GM18499 (cell line): ENCODE results near the gene ZNF124.
"Not testable (repeated sequence)": the region's sequence is repeated elsewhere in the genome, so short reads cannot be mapped to it uniquely, and the experiment has no call there.

Experiments
- ATAC-seq: cut with Tn5 transposase; IDR thresholded peaks from one replicate; pipeline ENCODE4 v1.9.1; 2021; ENCODE audit warnings: moderate number of reproducible peaks; ENCODE audit not compliant: insufficient read depth, unreplicated experiment

The ZNF124 gene

DNA sequence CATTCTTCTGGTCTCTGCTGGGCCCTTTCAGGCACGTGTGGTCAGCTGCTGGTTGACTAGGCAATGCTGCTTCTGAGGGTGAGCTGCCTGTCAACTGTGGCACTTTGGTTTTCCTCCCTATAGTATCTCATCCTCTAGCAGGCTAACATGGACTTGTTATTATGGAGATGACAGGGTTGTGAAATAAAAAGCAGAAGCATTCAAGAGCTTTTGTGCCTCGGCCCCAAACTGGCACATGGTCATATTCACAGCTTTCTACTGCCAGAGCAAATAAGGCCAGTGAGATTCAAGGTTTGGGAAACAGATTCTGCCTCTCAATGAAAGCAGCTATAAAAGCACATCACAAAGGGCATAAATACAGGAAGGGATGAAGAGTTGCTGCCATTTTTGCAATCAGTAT lies 1.6 kb upstream of the ZNF124 start:
- no peak for ATAC-seq

DNA sequence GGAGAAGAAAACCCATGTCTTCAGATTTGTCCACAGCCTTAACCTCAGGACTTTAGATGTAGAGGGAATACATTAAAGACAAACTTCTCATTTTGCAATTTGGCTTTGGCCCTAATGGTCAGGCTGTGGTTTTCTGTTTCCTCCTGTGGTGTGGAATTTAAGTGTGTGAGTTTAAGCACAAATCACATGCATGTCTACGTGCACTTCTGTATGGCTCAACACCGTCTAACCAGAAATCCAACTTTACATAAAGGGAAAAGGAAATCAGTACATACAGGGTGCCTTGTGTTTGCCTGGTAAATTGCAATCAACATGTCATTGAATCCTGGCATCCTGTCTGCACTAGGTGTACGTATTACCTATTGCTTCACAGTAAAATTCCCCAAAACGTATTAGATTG lies 1.2 kb upstream of the ZNF124 start:
- ATAC-seq = no peak

DNA sequence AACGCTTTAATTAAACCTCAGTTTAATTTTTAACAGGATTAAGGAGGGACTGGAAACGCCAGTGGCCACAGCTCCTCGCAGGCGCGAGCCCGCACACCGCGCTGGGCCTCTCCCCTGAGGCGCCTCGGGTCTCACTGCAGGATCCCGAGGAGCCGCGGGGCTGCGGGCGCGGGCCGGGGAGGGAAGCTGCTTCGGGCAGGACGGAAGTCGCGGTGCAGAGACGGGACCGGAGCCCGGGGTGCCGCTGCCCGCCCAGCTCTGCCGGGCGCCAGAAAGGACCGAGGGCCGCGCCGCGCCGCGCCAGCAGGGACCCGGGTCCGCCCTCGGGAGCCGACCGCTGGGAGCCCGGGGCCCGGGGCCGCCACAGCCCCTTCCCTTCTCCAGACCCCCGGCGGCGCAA lies 377 bp downstream of the ZNF124 start:
- peak; percentile 18 for ATAC-seq

DNA sequence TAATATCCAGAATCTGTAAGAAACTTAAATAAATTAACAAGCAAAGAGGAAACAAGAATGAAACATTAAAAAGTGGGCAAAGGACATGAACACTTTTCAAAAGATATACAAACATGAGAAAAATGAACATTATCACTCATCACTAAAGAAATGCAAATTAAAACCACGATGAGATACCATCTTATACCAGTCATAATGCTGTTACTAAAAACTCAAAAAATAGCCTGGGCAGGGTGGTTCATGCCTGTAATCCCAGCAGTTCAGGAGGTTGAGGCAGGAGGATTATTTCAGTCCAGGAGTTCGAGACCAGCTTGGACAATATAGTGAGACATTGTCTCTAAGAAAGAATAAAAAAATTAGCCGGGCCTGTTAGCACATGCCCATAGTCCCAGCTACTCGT lies 6.1 kb downstream of the ZNF124 start:
- ATAC-seq = no peak

DNA sequence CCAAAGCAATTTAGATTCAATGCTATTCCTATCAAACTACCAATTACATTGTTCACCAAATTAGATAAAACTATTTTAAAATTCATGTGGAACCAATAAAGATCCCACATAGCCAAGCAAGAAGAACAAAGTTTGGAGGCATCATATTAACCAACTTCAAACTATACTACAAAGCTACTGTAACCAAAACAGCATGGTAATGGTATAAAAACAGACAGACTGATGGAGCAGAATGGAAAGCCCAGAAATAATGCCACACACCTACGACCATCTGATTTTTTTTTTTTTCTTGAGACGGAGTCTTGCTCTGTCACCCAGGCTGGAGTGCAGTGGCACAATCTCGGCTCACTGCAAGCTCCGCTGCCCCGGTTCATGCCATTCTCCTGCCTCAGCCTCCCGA lies 7.1 kb downstream of the ZNF124 start:
- no peak for ATAC-seq

DNA sequence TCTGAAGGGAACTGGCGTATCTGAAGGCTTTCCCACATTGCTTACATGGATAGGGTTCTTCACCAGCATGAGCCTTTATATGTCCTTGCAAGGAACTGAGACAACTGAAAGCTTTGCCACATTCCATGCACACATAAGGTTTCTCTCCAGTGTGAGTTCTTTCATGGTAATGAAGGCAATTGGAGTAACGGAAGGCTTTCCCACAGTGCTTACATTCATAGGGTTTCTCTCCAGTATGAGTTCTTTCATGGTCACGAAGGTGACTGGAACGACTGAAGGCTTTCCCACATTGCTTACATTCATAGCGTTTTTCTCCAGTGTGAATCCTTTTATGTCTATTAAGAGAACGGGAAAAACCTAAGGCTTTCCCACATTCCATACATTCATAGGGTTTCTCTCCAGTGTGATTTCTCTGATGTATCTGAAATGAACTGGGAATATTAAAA lies 15.0 kb downstream of the ZNF124 start:
- ATAC-seq = no peak

DNA sequence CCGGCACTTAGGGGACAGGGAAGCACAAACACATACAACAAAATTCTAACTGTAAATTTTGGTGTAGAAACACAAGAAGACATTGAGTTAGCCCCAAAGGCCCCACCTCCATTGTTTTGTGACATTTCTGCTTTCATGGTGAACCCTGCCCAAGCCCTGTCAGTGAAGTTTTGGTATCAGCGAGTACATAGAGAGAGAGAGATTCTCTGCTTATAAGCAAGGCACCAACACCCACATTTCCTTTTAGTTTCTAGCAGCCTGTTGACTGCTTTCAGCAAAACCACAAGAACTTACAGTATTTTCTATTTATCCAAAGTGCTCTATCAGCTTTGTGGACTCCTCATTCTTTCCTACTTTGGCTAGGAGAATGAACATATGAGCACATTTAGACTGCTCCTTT lies 24.0 kb downstream of the ZNF124 start:
- ATAC-seq = no peak

DNA sequence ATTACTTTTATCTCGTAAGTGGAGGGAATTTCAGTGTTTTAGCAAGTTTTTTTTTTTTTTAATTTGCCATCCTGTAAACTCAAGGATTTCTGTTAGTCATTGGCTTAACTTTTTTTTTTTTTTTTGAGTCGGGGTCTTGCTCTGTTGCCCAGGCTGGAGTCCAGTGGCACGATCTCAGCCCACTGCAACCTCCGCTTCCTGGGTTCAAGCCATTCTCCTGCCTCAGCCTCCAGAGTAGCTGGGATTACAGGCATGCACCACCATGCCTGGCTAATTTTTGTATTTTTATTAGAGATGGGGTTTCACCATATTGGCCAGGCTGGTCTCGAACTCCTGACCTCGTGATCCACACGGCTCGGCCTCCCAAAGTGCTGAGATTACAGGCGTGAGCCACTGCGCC lies 24.7 kb downstream of the ZNF124 start:
- ATAC-seq = not testable (repeated sequence)

DNA sequence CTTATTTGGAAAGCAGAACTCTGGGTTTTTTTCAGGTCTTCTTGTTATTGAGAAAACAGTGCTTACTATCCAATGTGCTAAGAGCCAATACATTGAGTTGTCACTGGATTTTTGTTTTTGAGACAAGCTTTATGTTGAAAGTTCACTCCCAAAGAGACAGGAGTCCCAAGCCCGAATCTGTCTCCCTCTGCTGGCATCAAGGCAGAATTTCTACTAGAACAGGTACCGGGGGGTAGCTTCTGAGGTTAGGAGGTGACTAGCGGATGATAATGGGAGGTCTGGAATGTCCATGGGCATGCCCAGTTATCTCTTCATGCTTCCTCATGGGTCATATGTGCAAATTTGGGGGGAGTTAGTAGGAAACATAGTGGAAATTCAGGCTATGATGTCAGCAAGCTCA lies 25.1 kb downstream of the ZNF124 start:
- ATAC-seq = no peak

DNA sequence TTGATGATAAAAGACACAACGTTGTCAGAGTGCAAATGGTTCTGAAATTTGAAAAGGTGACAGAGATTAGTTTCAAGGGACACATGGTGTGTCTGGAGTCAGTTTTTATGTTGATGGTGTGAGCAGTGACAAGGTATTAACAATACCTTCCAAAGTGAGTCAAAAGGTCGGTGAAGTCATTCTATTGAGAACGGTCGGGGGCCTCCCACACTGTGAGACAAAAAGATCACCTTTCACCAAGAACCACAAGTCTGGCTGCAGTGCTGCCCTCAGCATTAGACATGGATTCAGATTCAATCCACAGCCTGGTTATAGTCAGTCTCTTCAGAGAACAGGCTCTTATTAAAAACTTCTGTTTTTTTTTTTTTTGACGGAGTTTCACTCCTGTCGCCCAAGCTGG lies 26.5 kb downstream of the ZNF124 start:
- ATAC-seq = no peak

DNA sequence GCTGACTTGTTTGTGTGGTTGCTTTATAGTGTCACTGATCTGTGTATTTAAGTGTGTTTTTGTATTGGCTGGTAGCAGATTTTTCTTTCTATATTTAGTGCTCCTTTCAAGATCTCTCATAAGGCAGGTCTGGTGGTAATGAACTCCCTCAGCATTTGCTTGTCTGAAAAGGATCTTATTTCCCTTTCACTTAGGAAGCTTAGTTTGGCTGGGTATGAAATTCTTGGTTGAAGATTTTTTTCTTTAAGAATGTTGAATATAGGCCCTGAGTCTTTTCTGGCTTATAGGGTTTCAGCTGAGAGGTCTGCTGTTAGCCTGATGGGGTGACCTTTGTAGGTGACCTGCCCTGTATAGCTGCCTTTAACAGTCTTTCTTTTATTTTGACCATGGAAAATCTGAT lies 32.3 kb downstream of the ZNF124 start:
- ATAC-seq = not testable (repeated sequence)

DNA sequence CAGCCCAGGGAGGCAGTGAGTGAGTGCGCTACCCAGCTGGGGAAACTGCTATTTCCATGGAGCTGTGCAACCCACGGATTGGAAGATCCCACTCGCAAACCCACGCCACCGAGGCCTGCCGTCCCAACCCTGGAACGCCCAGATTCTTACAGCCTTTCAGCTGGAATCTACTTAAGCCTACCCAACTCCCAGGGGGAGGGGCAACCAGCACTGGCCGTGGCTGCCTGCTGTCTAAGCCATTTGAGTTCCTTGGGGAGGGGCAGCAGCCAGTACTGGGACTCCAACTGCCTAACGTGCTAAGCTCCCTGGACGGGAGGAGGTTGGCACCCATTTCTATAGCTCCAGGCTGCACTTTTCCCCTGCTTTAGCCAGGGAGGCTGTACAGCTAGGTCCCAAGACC lies 40.6 kb downstream of the ZNF124 start:
- ATAC-seq = no peak

DNA sequence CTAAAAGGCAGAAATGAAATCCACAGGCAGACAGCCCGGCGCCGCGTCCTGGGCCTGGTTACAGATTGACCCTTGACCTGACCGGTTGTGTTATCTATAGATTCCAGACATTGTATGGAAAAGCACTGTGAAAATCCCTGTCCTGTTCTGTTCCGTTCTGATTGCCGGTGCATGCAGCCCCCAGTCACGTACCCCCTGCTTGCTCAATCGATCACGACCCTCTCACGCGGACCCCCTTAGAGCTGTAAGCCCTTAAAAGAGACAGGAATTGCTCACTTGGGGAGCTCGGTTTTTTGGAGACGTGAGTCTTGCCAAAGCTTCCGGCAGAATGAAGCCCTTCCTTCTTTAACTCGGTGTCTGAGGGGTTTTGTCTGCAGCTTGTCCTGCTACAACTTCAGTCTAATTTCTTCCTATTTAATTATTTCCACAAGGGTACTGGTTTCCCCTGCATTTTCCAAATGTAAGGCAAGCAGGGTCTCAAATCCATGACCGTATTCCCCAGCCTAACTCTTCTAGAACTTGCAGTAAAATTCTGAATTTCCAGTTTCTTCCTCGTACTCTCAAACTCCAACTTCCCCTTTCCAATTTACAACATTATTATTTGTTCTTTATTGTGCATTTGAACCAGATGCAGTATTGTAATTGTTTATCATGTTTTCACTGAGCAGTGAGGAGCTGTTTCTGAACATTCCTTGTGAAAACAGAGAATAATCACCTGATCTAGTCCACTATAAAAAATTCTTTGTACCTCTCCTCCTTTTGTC lies 44.1 kb downstream of the ZNF124 start:
- not testable (repeated sequence) for ATAC-seq

DNA sequence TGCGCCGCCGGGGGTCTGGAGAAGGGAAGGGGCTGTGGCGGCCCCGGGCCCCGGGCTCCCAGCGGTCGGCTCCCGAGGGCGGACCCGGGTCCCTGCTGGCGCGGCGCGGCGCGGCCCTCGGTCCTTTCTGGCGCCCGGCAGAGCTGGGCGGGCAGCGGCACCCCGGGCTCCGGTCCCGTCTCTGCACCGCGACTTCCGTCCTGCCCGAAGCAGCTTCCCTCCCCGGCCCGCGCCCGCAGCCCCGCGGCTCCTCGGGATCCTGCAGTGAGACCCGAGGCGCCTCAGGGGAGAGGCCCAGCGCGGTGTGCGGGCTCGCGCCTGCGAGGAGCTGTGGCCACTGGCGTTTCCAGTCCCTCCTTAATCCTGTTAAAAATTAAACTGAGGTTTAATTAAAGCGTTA lies 45.2 kb downstream of the ZNF124 start:
- peak; percentile 15 for ATAC-seq

DNA sequence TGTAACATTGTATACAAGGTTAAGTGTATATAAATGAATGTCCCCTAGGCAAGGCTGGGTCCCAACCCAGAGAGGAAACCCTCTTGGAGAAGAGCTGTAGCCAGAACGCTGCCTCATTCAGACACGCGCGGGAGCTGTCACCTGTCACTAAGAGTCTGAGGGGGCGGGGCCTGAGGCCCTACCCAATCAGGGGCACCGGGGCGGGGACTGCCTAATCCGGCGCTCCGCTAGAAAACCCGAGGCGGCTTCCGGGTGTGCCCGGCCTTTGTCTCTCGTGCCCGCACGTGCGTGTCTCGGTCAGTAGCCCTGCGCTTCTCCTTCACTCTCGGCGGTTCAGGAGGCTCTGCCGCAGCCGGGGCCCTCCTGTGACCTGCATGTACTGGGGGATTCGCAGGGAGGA lies 45.7 kb downstream of the ZNF124 start:
- peak; percentile 97 for ATAC-seq

DNA sequence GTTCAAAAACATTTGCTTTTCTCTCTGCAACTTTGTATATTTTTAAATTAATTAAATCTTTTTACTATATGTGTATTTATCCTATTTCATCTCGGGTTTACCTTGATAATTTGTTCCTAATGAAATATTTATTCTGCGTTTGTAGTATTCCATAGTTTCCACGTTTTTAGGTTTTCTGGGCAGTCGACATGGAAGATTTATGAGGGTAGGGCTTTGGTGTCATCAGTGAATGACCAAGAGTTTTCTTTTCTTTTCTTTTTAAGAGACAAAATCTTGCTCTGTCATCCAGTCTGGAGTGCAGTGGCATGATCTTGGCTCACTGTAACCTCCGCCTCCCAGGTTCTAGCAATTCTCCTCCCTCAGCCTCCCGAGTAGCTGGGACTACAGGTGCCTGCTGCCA lies 50.4 kb downstream of the ZNF124 start:
- ATAC-seq = no peak

DNA sequence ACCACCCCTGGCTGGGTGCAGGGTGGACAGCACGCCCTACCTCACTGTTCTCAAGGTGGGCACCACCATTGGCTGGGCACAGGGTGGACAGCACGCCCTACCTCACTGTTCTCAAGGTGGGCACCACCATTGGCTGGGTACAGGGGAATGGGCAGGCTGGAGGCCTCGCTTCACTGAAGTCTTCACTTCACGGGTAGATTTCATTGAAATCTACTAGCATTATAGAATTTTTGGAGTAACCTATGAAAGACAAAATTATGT lies 51.5 kb downstream of the ZNF124 start:
- not testable (repeated sequence) for ATAC-seq

DNA sequence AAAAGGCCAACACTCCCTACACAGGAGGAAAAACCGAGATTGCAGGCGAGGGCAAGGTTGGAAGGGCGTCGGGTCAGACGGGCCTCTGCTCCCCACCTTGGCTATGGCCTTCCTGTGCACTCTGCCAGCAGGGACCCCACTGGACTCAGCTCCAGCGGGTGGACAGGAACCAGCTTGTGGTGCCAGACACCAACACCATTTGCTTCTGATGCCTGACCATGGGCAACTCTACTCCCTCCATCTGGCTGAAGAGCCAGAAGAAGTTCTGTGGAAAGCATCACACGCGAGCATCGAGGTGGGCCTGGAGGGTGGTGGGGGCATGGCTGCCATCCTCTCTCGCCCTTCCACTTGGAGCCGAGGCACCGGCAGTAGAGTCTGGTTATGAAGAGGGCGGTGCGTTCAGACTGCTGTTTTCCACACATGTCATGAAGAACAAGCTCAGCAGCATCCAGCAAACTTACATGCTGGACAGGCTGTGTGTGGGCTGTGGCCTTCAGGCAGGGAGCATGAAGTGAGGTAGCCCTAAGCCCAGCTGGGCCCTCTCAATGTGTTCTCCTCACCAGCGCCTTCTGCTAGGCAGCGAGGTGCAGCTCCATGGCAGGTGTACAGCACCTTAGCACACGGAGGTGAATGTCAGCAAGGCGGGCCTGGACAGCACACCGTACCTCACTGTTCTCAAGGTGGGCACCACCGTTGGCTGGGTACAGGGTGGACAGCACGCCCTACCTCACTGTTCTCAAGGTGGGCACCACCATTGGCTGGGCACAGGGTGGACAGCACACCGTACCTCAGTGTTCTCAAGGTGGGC lies 52.0 kb downstream of the ZNF124 start:
- ATAC-seq = no peak

DNA sequence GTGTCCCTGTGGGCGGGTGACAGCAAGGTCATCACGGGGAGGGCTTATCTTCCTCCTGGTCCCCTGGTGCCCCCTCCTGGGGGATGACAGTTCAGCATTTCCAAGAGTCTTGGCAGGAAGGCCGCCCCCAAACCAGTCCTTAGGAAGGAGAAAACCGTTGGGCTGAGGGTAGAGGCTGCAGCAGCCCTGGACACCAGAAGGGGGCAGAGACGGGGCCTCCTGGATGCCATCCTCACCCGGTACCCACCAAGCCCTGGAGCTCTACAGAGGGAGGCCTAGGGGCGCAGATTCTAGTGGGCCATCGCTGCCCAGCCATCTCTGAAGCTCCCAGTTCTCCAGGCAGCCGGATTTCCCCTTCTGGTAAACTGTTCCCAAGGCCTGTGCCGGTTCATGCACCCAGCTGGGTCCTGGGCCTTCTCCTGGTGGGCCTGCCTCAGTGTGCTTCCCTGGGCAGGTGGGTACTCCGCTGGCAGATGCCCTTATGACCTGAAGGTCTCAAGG lies 52.8 kb downstream of the ZNF124 start:
- ATAC-seq = no peak

DNA sequence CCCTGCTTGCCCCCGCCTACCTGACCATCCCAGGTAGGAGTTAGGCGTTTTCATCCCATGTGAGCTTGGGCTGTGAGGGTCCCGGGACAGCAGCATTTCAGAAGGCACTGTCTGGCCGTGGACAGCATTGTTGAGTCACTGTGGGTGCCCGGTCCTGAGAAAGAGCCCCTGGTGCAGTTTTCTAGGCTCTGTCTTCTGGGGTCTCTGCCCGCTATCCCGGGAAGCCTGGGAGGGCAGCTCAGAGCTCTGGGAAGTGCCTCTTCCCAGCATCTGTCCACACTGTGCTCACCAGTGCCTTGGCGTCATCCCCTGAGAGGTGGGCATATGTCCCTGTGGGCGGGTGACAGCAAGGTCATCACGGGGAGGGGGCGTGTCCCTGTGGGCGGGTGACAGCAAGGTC lies 56.3 kb downstream of the ZNF124 start:
- no peak for ATAC-seq

DNA sequence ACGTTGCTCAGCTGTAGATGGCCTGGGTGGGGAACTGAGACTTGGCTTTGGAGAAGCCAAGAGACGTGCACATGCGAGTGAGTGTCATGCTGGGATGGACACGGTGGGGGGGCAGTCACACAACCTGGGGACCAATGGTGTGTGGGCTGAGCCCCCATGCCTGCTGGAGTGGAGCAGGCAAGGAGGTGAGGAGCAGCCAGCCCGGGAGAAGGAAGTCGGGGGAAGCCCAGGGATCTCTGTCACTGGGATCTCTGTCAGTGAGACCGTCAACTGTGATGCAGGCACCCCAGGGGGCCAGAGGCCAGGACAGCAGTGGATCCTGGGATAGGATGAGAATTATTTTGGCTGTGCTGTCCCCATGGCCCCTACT lies 56.7 kb downstream of the ZNF124 start:
- ATAC-seq = no peak
